Fibroblast of lung (primary cell): ENCODE data around the gene OLFML3.

ENCODE experiments used
- EZH2 ChIP-seq: IDR thresholded peaks from 2 replicates; pipeline ENCODE4 v1.5.1; 2012; ENCODE audit warnings: low read length, control low read depth, mild to moderate bottlenecking; ENCODE audit errors: missing control alignments
- TF ChIP-seq, protein P1 (sequence below), 2 donors: IDR thresholded peaks in 1 of 2; conservative IDR thresholded peaks in 1 of 2; 1 replicate in 1 of 2; 2 replicates in 1 of 2; pipeline ENCODE4 v1.5.1; 2011 to 2012; ENCODE audit warnings: low read length in 2 of 2, control low read depth in 1 of 2, inconsistent platforms in 1 of 2, low read depth in 1 of 2, mild to moderate bottlenecking in 1 of 2

DNA sequence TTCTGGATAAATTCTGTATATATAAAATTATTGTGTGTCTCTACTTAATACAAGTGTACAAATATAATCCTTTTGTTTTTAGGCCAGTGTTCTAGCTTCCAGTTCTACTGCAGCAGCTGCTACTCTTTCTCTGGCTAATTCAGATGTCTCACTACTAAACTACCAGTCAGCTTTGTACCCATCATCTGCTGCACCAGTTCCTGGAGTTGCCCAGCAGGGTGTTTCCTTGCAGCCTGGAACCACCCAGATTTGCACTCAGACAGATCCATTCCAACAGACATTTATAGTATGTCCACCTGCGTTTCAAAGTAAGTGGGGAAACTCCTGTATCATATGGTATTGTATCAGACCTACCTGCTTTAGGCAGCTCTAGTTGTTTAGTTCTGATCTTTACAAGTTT, 21.3 kb upstream of the OLFML3 start:
- TF ChIP-seq, protein P1, sequence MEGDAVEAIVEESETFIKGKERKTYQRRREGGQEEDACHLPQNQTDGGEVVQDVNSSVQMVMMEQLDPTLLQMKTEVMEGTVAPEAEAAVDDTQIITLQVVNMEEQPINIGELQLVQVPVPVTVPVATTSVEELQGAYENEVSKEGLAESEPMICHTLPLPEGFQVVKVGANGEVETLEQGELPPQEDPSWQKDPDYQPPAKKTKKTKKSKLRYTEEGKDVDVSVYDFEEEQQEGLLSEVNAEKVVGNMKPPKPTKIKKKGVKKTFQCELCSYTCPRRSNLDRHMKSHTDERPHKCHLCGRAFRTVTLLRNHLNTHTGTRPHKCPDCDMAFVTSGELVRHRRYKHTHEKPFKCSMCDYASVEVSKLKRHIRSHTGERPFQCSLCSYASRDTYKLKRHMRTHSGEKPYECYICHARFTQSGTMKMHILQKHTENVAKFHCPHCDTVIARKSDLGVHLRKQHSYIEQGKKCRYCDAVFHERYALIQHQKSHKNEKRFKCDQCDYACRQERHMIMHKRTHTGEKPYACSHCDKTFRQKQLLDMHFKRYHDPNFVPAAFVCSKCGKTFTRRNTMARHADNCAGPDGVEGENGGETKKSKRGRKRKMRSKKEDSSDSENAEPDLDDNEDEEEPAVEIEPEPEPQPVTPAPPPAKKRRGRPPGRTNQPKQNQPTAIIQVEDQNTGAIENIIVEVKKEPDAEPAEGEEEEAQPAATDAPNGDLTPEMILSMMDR (conservative IDR thresholded peaks at IDR 0.05 in 1 of 2, IDR thresholded peaks at IDR 0.05 in 1 of 2; ENCODE audit: low read depth in 1 of 2, low read length in 2 of 2): no peak
- TF ChIP-seq EZH2: no peak
